GM11168 (cell line): ENCODE data around the gene ZFHX3.

Experiments
- in situ Hi-C: fragments of 300-500 bp; cut with MboI; formaldehyde crosslinking; loops from one replicate; pipeline ENCODE4 v1.12.0; 2022; ENCODE audit warnings: low sequenced_read_pairs; ENCODE audit not compliant: unreplicated experiment

The ZFHX3 gene

GRCh38 chr16:72873044-72873443, 174.9 kb downstream of the ZFHX3 start:
- in situ Hi-C loops: no loop called here

GRCh38 chr16:72865835-72866234, 182.1 kb downstream of the ZFHX3 start:
- in situ Hi-C loops: no loop called here

- in situ Hi-C loops: no loop called here
Observed at GRCh38 chr16:72865258-72865657, 182.7 kb downstream of the ZFHX3 start.

GRCh38 chr16:72864130-72864833, 183.6 kb downstream of the ZFHX3 start:
- in situ Hi-C loops: no loop called here

GRCh38 chr16:72862090-72862489, 185.8 kb downstream of the ZFHX3 start:
- in situ Hi-C loops: no loop called here

- in situ Hi-C loops: no loop called here
Observed at GRCh38 chr16:72860726-72861562, 187.0 kb downstream of the ZFHX3 start.

- in situ Hi-C loops: no loop called here
Observed at GRCh38 chr16:72859581-72859980, 188.3 kb downstream of the ZFHX3 start.

GRCh38 chr16:72858665-72859493, 189.0 kb downstream of the ZFHX3 start:
- in situ Hi-C loops: no loop called here

- in situ Hi-C loops: no loop called here
Observed at GRCh38 chr16:72857834-72858664, 189.9 kb downstream of the ZFHX3 start.

GRCh38 chr16:72856797-72857196, 191.1 kb downstream of the ZFHX3 start:
- in situ Hi-C loops: no loop called here

- in situ Hi-C loops: no loop called here
Observed at GRCh38 chr16:72854267-72854959, 193.5 kb downstream of the ZFHX3 start.

GRCh38 chr16:72853575-72854266, 194.2 kb downstream of the ZFHX3 start:
- in situ Hi-C loops: no loop called here

GRCh38 chr16:72852421-72852820, 195.5 kb downstream of the ZFHX3 start:
- in situ Hi-C loops: no loop called here

GRCh38 chr16:72850853-72851252, 197.1 kb downstream of the ZFHX3 start:
- in situ Hi-C loops: no loop called here

- in situ Hi-C loops: no loop called here
Observed at GRCh38 chr16:72850021-72850420, 197.9 kb downstream of the ZFHX3 start.

- in situ Hi-C loops: loop anchor here (10.0 to 25.0 kb wide), 2 partner anchors 334 to 338 kb away; no protein-coding TSS in a partner anchor
Observed at GRCh38 chr16:72848759-72849664, 198.9 kb downstream of the ZFHX3 start.

GRCh38 chr16:72848028-72848400, 199.9 kb downstream of the ZFHX3 start:
- in situ Hi-C loops: loop anchor here (10.0 to 25.0 kb wide), 2 partner anchors 333 to 339 kb away; no protein-coding TSS in a partner anchor
